Activated CD4-positive, alpha-beta memory T cell treated with anti-CD3 and anti-CD28 coated beads for 36 hours (primary cell): ENCODE measurements around the gene C12orf57. TPM values are rescaled to one million over a fixed set of nuclear protein-coding genes. Genes with fewer than 3 reads are reported as not detected.

Source experiments
- CTCF ChIA-PET: fragments of 350-600 bp; sonication (Branson Sonifier 250); formaldehyde crosslinking; loops from one replicate; lab custom pipeline; 2021; ENCODE audit warnings: antibody characterized with exemption, inconsistent platforms; lab: Charles Lee
- POLR2A ChIA-PET: fragments of 350-600 bp; sonication (Branson Sonifier 250); formaldehyde crosslinking; loops from one replicate; lab custom pipeline; 2021; ENCODE audit warnings: antibody characterized with exemption; lab: Charles Lee
- DNase-seq: peaks from one replicate; pipeline ENCODE4 v3.0.0-alpha.2; 2020
- H3K27ac Mint-ChIP-seq: one replicate; pipeline ENCODE4 v1.8.0; 2021; ENCODE audit warnings: mixed read lengths
- H3K27me3 Mint-ChIP-seq: one replicate; pipeline ENCODE4 v1.8.0; 2021; ENCODE audit warnings: mixed read lengths
- H3K36me3 Mint-ChIP-seq: one replicate; pipeline ENCODE4 v1.8.0; 2021; ENCODE audit warnings: mixed read lengths
- H3K4me1 Mint-ChIP-seq: one replicate; pipeline ENCODE4 v1.8.0; 2021; ENCODE audit warnings: low read depth, mixed read lengths
- H3K4me3 Mint-ChIP-seq: one replicate; pipeline ENCODE4 v1.8.0; 2021; ENCODE audit warnings: mild to moderate bottlenecking, mixed read lengths
- H3K9me3 Mint-ChIP-seq: one replicate; pipeline ENCODE4 v1.8.0; 2021; ENCODE audit warnings: mixed read lengths
- intact Hi-C: fragments of 100-400 bp; cut with micrococcal nuclease; formaldehyde crosslinking; loops from one replicate; pipeline ENCODE4 v1.15.1; 2023
- total RNA-seq, 2 experiments: library from RNA; stranded (reverse); gene quantifications; one replicate each; pipeline ENCODE4 v1.2.3, GENCODE V29; 2021

C12orf57 gene
- total RNA-seq, 2 experiments from 2014 or later = 257 to 272 TPM

GRCh38 chr12:6966351-6966750 lies 22.5 kb downstream of the C12orf57 start:
- Mint-ChIP-seq H3K4me3 (no peak overlapping the region), H3K9me3 (no peaks in the 10 kb centered on the region), H3K36me3 (peaks cover 47% of the 10 kb centered on the region), H3K4me1 (peaks cover 62% of the 10 kb centered on the region), H3K27me3 (no peaks in the 10 kb centered on the region), H3K27ac (peak overlapping the region; percentile 89)
- DNase-seq = no peak
- ChIA-PET CTCF (interaction anchor here (1.0 to 13.5 kb wide), 4 partner anchors 17 to 141 kb away, joined by 3 to 586 read pairs (median 16); partner anchors contain the start of genes C12orf57, PTPN6 and RNU7-1), POLR2A (interaction anchor here (13.2 kb wide), 1 partner anchor 19 kb away, joined by 507 read pairs; the partner anchor contains the start of genes C12orf57, PTPN6 and RNU7-1)
- intact Hi-C loops = no loop called here

GRCh38 chr12:6967651-6968100 lies 23.9 kb downstream of the C12orf57 start:
- CTCF ChIA-PET = interaction anchor here (0.8 to 2.9 kb wide), 8 partner anchors 13 to 99 kb away, joined by 3 to 34 read pairs (median 10); partner anchors contain the start of genes C12orf57, PTPN6, RNU7-1 and SPSB2
- POLR2A ChIA-PET = interaction anchor here (0.5 to 3.6 kb wide), 4 partner anchors 9 to 22 kb away, joined by 3 to 50 read pairs (median 6); partner anchors contain the start of genes C12orf57, PTPN6 and RNU7-1
- no peak overlapping the region for H3K4me3 Mint-ChIP-seq
- H3K9me3 Mint-ChIP-seq = no peaks in the 10 kb centered on the region
- DNase-seq = no peak
- peaks cover 59% of the 10 kb centered on the region for H3K4me1 Mint-ChIP-seq
- no peaks in the 10 kb centered on the region for H3K27me3 Mint-ChIP-seq
- peaks cover 45% of the 10 kb centered on the region for H3K36me3 Mint-ChIP-seq
- intact Hi-C loops = no loop called here
- H3K27ac Mint-ChIP-seq = peak overlapping the region; percentile 42

- peaks cover 62% of the 10 kb centered on the region for H3K4me1 Mint-ChIP-seq
- peaks cover 50% of the 10 kb centered on the region for H3K36me3 Mint-ChIP-seq
- POLR2A ChIA-PET = interaction anchor here (1.0 to 3.6 kb wide), 6 partner anchors 7 to 30 kb away, joined by 3 to 50 read pairs (median 10); partner anchors contain the start of genes C12orf57, PTPN6 and RNU7-1
These were observed 24.6 kb downstream of the C12orf57 start for GRCh38 chr12:6968426-6968825.

GRCh38 chr12:6970096-6970527 lies 26.3 kb downstream of the C12orf57 start:
- peaks cover 58% of the 10 kb centered on the region for H3K4me1 Mint-ChIP-seq

More at GRCh38 chr12:6968426-6968825, 24.6 kb downstream of the C12orf57 start:
- Mint-ChIP-seq H3K4me3 (peak overlapping the region; percentile 100), H3K9me3 (no peaks in the 10 kb centered on the region), H3K27ac (peak overlapping the region; percentile 98), H3K27me3 (no peaks in the 10 kb centered on the region)
- CTCF ChIA-PET = interaction anchor here (0.8 to 2.9 kb wide), 10 partner anchors 10 to 99 kb away, joined by 3 to 34 read pairs (median 8); partner anchors contain the start of genes C12orf57, PTPN6, RNU7-1 and SPSB2
- intact Hi-C loops = no loop called here
- DNase-seq = no peak

GRCh38 chr12:6974180-6974579 lies 30.4 kb downstream of the C12orf57 start:
- CTCF ChIA-PET = interaction anchor here (1.1 to 3.3 kb wide), 4 partner anchors 30 to 139 kb away, joined by 4 to 10 read pairs (median 4); partner anchors contain the start of genes C12orf57 and RNU7-1
- peak overlapping the region; percentile 21 for H3K27ac Mint-ChIP-seq
- H3K9me3 Mint-ChIP-seq = no peaks in the 10 kb centered on the region
- no peak for DNase-seq
- peaks cover 58% of the 10 kb centered on the region for H3K36me3 Mint-ChIP-seq
- H3K4me1 Mint-ChIP-seq = peaks cover 25% of the 10 kb centered on the region
- intact Hi-C loops = loop anchor here (5.0 kb wide), 2 partner anchors 118 to 213 kb away; partner anchors contain the start of genes C1R and PEX5
- POLR2A ChIA-PET = interaction anchor here (1.1 to 1.2 kb wide), 2 partner anchors 13 to 30 kb away, joined by 3 to 4 read pairs; no protein-coding TSS in a partner anchor
- H3K27me3 Mint-ChIP-seq = no peaks in the 10 kb centered on the region
- no peak overlapping the region for H3K4me3 Mint-ChIP-seq

More at GRCh38 chr12:6970096-6970527, 26.3 kb downstream of the C12orf57 start:
- Mint-ChIP-seq H3K4me3 (peak overlapping the region; percentile 100), H3K36me3 (peaks cover 59% of the 10 kb centered on the region), H3K27me3 (no peaks in the 10 kb centered on the region), H3K27ac (peak overlapping the region; percentile 98), H3K9me3 (no peaks in the 10 kb centered on the region)
- intact Hi-C loops = loop anchor here (1.0 to 5.0 kb wide), 5 partner anchors 26 to 217 kb away; partner anchors contain the start of genes C12orf57, C1R, LPCAT3 and PEX5
- DNase-seq = no peak
- CTCF ChIA-PET = interaction anchor here (1.0 to 2.9 kb wide), 3 partner anchors 23 to 32 kb away, joined by 3 to 11 read pairs (median 6); no protein-coding TSS in a partner anchor
- POLR2A ChIA-PET = interaction anchor here (1.0 to 3.6 kb wide), 5 partner anchors 9 to 48 kb away, joined by 3 to 50 read pairs (median 10); partner anchors contain the start of genes C12orf57, LPCAT3 and RNU7-1

- Mint-ChIP-seq H3K27me3 (no peaks in the 10 kb centered on the region), H3K4me1 (peaks cover 23% of the 10 kb centered on the region), H3K9me3 (no peaks in the 10 kb centered on the region), H3K4me3 (no peak overlapping the region), H3K36me3 (peaks cover 58% of the 10 kb centered on the region), H3K27ac (peak overlapping the region; percentile 29)
- DNase-seq = no peak
- intact Hi-C loops = no loop called here
- ChIA-PET POLR2A (interaction anchor here (1.2 kb wide), 1 partner anchor 14 kb away, joined by 4 read pairs; no protein-coding TSS in a partner anchor), CTCF (interaction anchor here (0.6 to 3.3 kb wide), 5 partner anchors 31 to 138 kb away, joined by 3 to 10 read pairs (median 5); partner anchors contain the start of genes C12orf57, LPCAT3 and RNU7-1)
These were observed 31.6 kb downstream of the C12orf57 start for GRCh38 chr12:6975297-6976032.

GRCh38 chr12:6977653-6978052 lies 33.8 kb downstream of the C12orf57 start:
- Mint-ChIP-seq H3K27ac (no peak overlapping the region), H3K27me3 (no peaks in the 10 kb centered on the region), H3K4me1 (peaks cover 10% of the 10 kb centered on the region), H3K9me3 (no peaks in the 10 kb centered on the region), H3K36me3 (peaks cover 63% of the 10 kb centered on the region), H3K4me3 (no peak overlapping the region)
- intact Hi-C loops = no loop called here
- no peak for DNase-seq
- CTCF ChIA-PET = interaction anchor here (0.9 to 1.4 kb wide), 4 partner anchors 13 to 135 kb away, joined by 3 to 7 read pairs (median 5); no protein-coding TSS in a partner anchor
- POLR2A ChIA-PET = interaction anchor here (1.0 to 1.1 kb wide), 2 partner anchors 31 to 40 kb away, joined by 3 read pairs; partner anchors contain the start of gene LPCAT3

- Mint-ChIP-seq H3K4me3 (no peak overlapping the region), H3K4me1 (peaks cover 6% of the 10 kb centered on the region), H3K9me3 (no peaks in the 10 kb centered on the region), H3K36me3 (peaks cover 63% of the 10 kb centered on the region), H3K27ac (peak overlapping the region; percentile 19), H3K27me3 (no peaks in the 10 kb centered on the region)
- intact Hi-C loops = no loop called here
- DNase-seq = no peak
- ChIA-PET POLR2A (interaction anchor here (1.0 to 1.1 kb wide), 2 partner anchors 30 to 40 kb away, joined by 3 read pairs; partner anchors contain the start of gene LPCAT3), CTCF (interaction anchor here (0.9 to 1.4 kb wide), 4 partner anchors 14 to 135 kb away, joined by 3 to 7 read pairs (median 5); no protein-coding TSS in a partner anchor)
These were observed 34.4 kb downstream of the C12orf57 start for GRCh38 chr12:6978188-6978587.

- peak overlapping the region; percentile 19 for H3K27ac Mint-ChIP-seq
- POLR2A ChIA-PET = no interaction called here
- peaks cover 3% of the 10 kb centered on the region for H3K4me1 Mint-ChIP-seq
- no peaks in the 10 kb centered on the region for H3K9me3 Mint-ChIP-seq
- H3K4me3 Mint-ChIP-seq = no peak overlapping the region
- no peaks in the 10 kb centered on the region for H3K27me3 Mint-ChIP-seq
- CTCF ChIA-PET = interaction anchor here (1.1 kb wide), 1 partner anchor 25 kb away, joined by 3 read pairs; no protein-coding TSS in a partner anchor
- DNase-seq = no peak
- intact Hi-C loops = no loop called here
- H3K36me3 Mint-ChIP-seq = peaks cover 64% of the 10 kb centered on the region
These were observed 34.8 kb downstream of the C12orf57 start for GRCh38 chr12:6978611-6979011.

- Mint-ChIP-seq H3K36me3 (peaks cover 60% of the 10 kb centered on the region), H3K9me3 (no peaks in the 10 kb centered on the region), H3K27ac (no peak overlapping the region)
These were observed 35.2 kb downstream of the C12orf57 start for GRCh38 chr12:6979021-6979420.

GRCh38 chr12:6979453-6979852 lies 35.6 kb downstream of the C12orf57 start:
- Mint-ChIP-seq H3K27me3 (no peaks in the 10 kb centered on the region), H3K4me3 (no peak overlapping the region), H3K9me3 (no peaks in the 10 kb centered on the region), H3K27ac (no peak overlapping the region), H3K36me3 (peaks cover 58% of the 10 kb centered on the region), H3K4me1 (no peaks in the 10 kb centered on the region)
- intact Hi-C loops = no loop called here
- DNase-seq = no peak
- CTCF ChIA-PET = interaction anchor here (0.6 kb wide), 1 partner anchor 701 kb away, joined by 5 read pairs; no protein-coding TSS in a partner anchor
- POLR2A ChIA-PET = no interaction called here

More at GRCh38 chr12:6979021-6979420, 35.2 kb downstream of the C12orf57 start:
- Mint-ChIP-seq H3K27me3 (no peaks in the 10 kb centered on the region), H3K4me3 (no peak overlapping the region), H3K4me1 (no peaks in the 10 kb centered on the region)
- intact Hi-C loops = no loop called here
- DNase-seq = no peak
- POLR2A ChIA-PET = no interaction called here
- CTCF ChIA-PET = interaction anchor here (1.1 kb wide), 1 partner anchor 25 kb away, joined by 3 read pairs; no protein-coding TSS in a partner anchor
